Esophagus muscularis mucosa (tissue), 4 donors: ENCODE measurements around the gene ABCB7. TPM values are rescaled to one million over a fixed set of nuclear protein-coding genes. Genes with fewer than 3 reads are reported as not detected.
"Not testable (repeated sequence)": the region's sequence is repeated elsewhere in the genome, so short reads cannot be mapped to it uniquely, and the experiment has no call there.

ENCODE experiments used
- DNase-seq: peaks from one replicate; pipeline ENCODE4 v3.0.0-alpha.2; 2017; ENCODE audit errors: extremely low spot score
- H3K27ac ChIP-seq, 4 donors: fragments of 200-600 bp; sonication (generic); replicated peaks in 1 of 4; 1 replicate in 3 of 4; 2 replicates in 1 of 4; pipeline ENCODE4 v1.5.1; 2016 to 2019; ENCODE audit warnings: mild to moderate bottlenecking in 1 of 4
- H3K27me3 ChIP-seq, 4 donors: fragments of 200-600 bp; sonication (generic); one replicate each; pipeline versions ENCODE4 v1.5.1 to v1.6.0; 2016 to 2019
- H3K36me3 ChIP-seq, 4 donors: fragments of 200-600 bp; sonication (generic); one replicate each; pipeline ENCODE4 v1.5.1; 2016 to 2019
- H3K4me1 ChIP-seq, 4 donors: fragments of 200-600 bp; sonication (generic); one replicate each; pipeline ENCODE4 v1.5.1; 2016 to 2019
- H3K4me3 ChIP-seq, 4 donors: fragments of 200-600 bp; sonication (generic); 1 replicate in 2 of 4; 2 replicates in 2 of 4; pipeline ENCODE4 v1.5.1; 2016 to 2019; ENCODE audit warnings: mild to moderate bottlenecking in 4 of 4, moderate library complexity in 1 of 4
- H3K9me3 ChIP-seq, 4 donors: fragments of 200-600 bp; sonication (generic); 1 replicate in 3 of 4; 2 replicates in 1 of 4; pipeline ENCODE4 v1.5.1; 2016 to 2019
- CTCF ChIP-seq, 3 experiments: fragments of 200-600 bp in 2 of 3; fragments of 450-650 bp in 1 of 3; sonication (generic) in 2 of 3; IDR thresholded peaks; one replicate each; pipeline ENCODE4 v1.5.1; 2017 to 2019; ENCODE audit warnings: antibody characterized with exemption in 3 of 3, mild to moderate bottlenecking in 2 of 3, moderate library complexity in 1 of 3
- EP300 ChIP-seq: sonication (generic); formaldehyde crosslinking; IDR thresholded peaks from one replicate; pipeline ENCODE4 v1.6.1; 2017; ENCODE audit warnings: antibody characterized with exemption
- POLR2A ChIP-seq: fragments of 450-650 bp; IDR thresholded peaks from one replicate; pipeline ENCODE4 v1.6.1; 2017; ENCODE audit warnings: antibody characterized with exemption, moderate library complexity, mild to moderate bottlenecking, low read depth
- POLR2AphosphoS5 ChIP-seq, 2 donors: sonication (generic); formaldehyde crosslinking; IDR thresholded peaks; one replicate each; pipeline ENCODE4 v1.6.1; 2017; ENCODE audit warnings: antibody characterized with exemption in 2 of 2
- WGBS: methylation state at CpG from one replicate; pipeline ENCODE4 v1.1.5; 2018; 5-methylcytosine and 5-hydroxymethylcytosine counted together
- intact Hi-C: fragments of 100-400 bp; cut with DNase I; formaldehyde crosslinking; loops from one replicate; pipeline ENCODE4 v1.15.1; 2023
- total RNA-seq, 4 donors: library from RNA; depleted of rRNA; stranded (reverse); fragments of >200 nt; gene quantifications; one replicate each; pipeline versions ENCODE4 v1.1.0 to v1.2.1, GENCODE V29; 2016

ABCB7 gene
- total RNA-seq, 4 donors from 2014 or later, result 32.3 to 46.9 (median 37.5) TPM

- intact Hi-C loops, result loop anchor here (10.0 kb wide), 2 partner anchors 125 to 535 kb away; partner anchors contain the start of genes RLIM and UPRT
- DNase-seq, result no peak
- Histone ChIP-seq H3K27me3 (no peaks in the 10 kb centered on the region), H3K4me1 (peaks cover 0 to 26% (median 9%) of the 10 kb centered on the region in 4 donors), H3K36me3 (no peaks in the 10 kb centered on the region), H3K27ac (no peak overlapping the region), H3K4me3 (no peak overlapping the region), H3K9me3 (no peaks in the 10 kb centered on the region)
- TF ChIP-seq POLR2AphosphoS5 (IDR thresholded peaks at IDR 0.05) (no peak), EP300 (no peak), POLR2A (no peak), CTCF (IDR thresholded peaks at IDR 0.05) (no peak)
- WGBS, result 90% methylated on average over 1 of the region's 1 CpG
Observed at GRCh38 chrX:75149654-75150053, 6.4 kb downstream of the ABCB7 start.

- H3K27me3 ChIP-seq, result no peaks in the 10 kb centered on the region
- no peaks in the 10 kb centered on the region for H3K36me3 ChIP-seq
- 65% methylated on average over 5 of the region's 5 CpGs for WGBS
- no peak overlapping the region for H3K27ac ChIP-seq
- intact Hi-C loops, result no loop called here
- no peak for DNase-seq
- peaks cover 0 to 6% (median 0%) of the 10 kb centered on the region in 4 donors for H3K4me1 ChIP-seq
- H3K9me3 ChIP-seq, result peaks cover 0 to 4% (median 0%) of the 10 kb centered on the region in 4 donors
- no peak overlapping the region for H3K4me3 ChIP-seq
- TF ChIP-seq CTCF (IDR thresholded peaks at IDR 0.05) (no peak), POLR2A (no peak), POLR2AphosphoS5 (IDR thresholded peaks at IDR 0.05) (no peak), EP300 (no peak)
Observed at GRCh38 chrX:75132672-75133071, 23.4 kb downstream of the ABCB7 start.

DNA sequence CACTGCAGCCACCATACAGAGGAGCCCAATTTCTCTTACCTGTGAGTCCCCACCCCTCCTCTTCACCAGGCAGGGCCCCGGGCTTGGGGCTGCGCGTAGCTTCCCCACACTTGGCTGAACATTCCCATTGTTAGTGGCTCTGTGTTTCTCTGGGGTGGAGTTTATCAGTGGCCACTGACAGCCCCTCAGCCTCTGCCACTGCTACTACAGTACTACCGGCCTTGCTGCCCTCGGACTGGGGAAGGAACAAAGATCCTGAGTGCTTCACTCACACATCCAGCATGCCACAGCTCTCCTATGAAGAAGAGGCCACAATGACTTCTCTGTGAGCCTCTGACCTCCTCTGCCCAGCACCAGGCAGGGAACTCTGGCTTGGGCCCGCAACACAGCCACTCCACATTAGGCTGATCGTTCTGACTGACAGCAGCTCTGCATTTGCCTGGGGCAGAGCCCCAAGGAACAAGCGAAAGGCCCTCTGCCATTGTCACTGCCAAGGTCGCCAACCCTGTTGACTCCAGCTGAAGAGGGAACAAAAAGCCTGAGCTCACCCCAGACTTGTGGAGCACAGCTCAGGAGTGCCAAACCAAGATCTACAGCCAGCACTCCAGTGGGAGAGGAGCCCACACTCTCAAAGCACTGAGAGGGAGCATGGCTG, 24.0 kb downstream of the ABCB7 start:
- 71% methylated on average over 9 of the region's 9 CpGs for WGBS

DNA sequence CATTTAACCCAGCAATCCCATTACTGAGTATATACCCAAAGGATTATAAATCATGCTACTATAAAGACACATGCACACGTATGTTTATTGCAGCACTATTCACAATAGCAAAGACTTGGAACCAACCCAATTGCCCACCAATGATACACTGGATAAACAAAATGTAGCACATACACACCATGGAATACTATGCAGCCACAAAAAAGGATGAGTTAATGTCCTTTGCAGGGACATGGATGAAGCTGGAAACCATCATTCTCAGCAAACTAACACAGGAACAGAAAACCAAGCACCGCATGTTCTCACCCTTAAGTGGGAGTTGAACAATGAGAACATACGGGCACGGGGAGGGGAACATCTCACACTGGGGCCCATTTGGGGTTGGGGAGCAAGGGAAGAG, 27.0 kb downstream of the ABCB7 start:
- H3K4me3 ChIP-seq, H3K9me3 ChIP-seq, H3K27ac ChIP-seq, H3K4me1 ChIP-seq, H3K27me3 ChIP-seq, H3K36me3 ChIP-seq, DNase-seq, intact Hi-C loops: not testable (repeated sequence)
- 93% methylated on average over 4 of the region's 4 CpGs for WGBS

More for the DNA sequence above, 24.0 kb downstream of the ABCB7 start:
- Histone ChIP-seq H3K4me3 (no peak overlapping the region), H3K27ac (no peak overlapping the region), H3K36me3 (no peaks in the 10 kb centered on the region), H3K9me3 (peaks cover 0 to 4% (median 0%) of the 10 kb centered on the region in 4 donors), H3K27me3 (no peaks in the 10 kb centered on the region), H3K4me1 (peaks cover 0 to 6% (median 0%) of the 10 kb centered on the region in 4 donors)
- no peak for TF ChIP-seq CTCF (IDR thresholded peaks at IDR 0.05)
- TF ChIP-seq POLR2AphosphoS5 (IDR thresholded peaks at IDR 0.05), result no peak
- TF ChIP-seq POLR2A, result no peak
- no peak for TF ChIP-seq EP300
- intact Hi-C loops, result no loop called here
- no peak for DNase-seq

- no peak for TF ChIP-seq POLR2AphosphoS5 (IDR thresholded peaks at IDR 0.05)
- no peak for DNase-seq
- Histone ChIP-seq H3K4me1 (no peaks in the 10 kb centered on the region), H3K36me3 (no peaks in the 10 kb centered on the region), H3K27me3 (no peaks in the 10 kb centered on the region), H3K4me3 (no peak overlapping the region), H3K9me3 (no peaks in the 10 kb centered on the region), H3K27ac (no peak overlapping the region)
- intact Hi-C loops, result no loop called here
- 58% methylated on average over 2 of the region's 2 CpGs for WGBS
Observed at GRCh38 chrX:75118296-75118695, 37.8 kb downstream of the ABCB7 start.
